HepG2 (cell line): Measurements from ENCODE around the gene NLE1.

Source experiments
- NFRKB ChIP-seq: fragments of 450-650 bp; IDR thresholded peaks from 2 replicates; pipeline ENCODE4 v1.6.1; 2017
- ZNF530 ChIP-seq: sonication (generic); formaldehyde crosslinking; IDR thresholded peaks from 2 replicates; pipeline ENCODE4 v1.5.0; 2020; ENCODE audit warnings: low read depth, mild to moderate bottlenecking, missing genetic modification reagents

DNA sequence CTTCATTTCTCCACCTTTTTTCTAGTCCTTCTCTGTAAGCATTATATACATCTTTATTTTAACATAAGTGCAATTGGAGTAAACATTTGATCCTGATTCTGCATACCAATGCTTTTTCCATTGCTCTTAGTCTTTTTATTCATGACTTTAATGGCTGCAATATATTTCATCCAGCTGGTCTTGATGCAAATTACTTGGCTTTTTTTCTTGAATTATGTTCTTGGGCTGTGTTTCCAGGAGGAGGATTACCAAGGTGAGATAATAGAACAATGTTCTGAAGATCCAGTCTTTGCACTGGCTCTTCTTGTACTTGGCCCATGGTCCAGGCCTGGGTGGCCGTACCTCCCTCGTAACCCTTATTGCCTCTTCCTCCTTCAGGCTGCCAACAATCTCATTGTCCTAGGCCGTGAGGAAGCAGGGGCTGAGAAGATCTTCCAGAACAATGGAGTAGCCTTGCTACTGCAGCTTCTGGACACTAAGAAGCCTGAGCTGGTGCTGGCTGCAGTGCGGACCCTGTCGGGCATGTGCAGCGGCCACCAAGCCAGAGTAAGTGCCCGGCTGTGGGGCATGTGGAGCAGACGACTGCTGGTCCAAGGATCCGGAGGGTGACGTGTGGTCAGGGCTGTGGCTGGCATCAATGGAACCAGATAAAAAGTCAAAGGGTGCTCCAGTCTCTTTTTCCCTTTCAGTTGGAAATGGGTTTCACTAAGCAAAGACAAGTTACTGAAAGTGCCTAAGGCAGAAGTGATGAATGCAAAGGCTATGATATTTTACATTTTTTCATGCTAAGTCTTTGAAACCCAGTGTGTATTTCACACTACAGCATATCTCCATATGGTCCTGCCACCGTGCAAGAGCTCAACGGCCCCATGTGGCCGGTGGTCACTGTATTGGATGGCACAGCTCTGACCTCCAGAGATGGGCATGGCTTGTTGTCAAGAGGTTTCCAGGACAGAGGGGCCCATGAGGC lies 12.4 kb upstream of the NLE1 start:
- TF ChIP-seq NFRKB (no peak), ZNF530 (no peak)
